GM21526 (cell line): ENCODE results near the gene PLEKHA4.
"Not testable (repeated sequence)": the region's sequence is repeated elsewhere in the genome, so short reads cannot be mapped to it uniquely, and the experiment has no call there.

Source experiments
- ATAC-seq: cut with Tn5 transposase; IDR thresholded peaks from one replicate; pipeline ENCODE4 v1.9.1; 2021; ENCODE audit warnings: moderate library complexity; ENCODE audit not compliant: unreplicated experiment, low FRiP score

PLEKHA4 gene

GRCh38 chr19:48868114-48868886, at the start of gene PLEKHA4:
Gene PLEKHA4 (minus strand): TSS chr19:48868617. CDS start chr19:48867620, 997 bp downstream.
- no peak for ATAC-seq

- ATAC-seq = no peak
Measured at GRCh38 chr19:48918071-48918470, 49.7 kb upstream of the PLEKHA4 start.

- no peak for ATAC-seq
Measured at GRCh38 chr19:48915757-48916156, 47.3 kb upstream of the PLEKHA4 start.

- ATAC-seq = no peak
Measured at GRCh38 chr19:48914181-48914580, 45.8 kb upstream of the PLEKHA4 start.

GRCh38 chr19:48913114-48913889, 44.9 kb upstream of the PLEKHA4 start:
- no peak for ATAC-seq

GRCh38 chr19:48910803-48911202, 42.4 kb upstream of the PLEKHA4 start:
- ATAC-seq = no peak

- ATAC-seq = not testable (repeated sequence)
Measured at GRCh38 chr19:48909424-48910077, 41.1 kb upstream of the PLEKHA4 start.

GRCh38 chr19:48907671-48908070, 39.3 kb upstream of the PLEKHA4 start:
- no peak for ATAC-seq

GRCh38 chr19:48906324-48906723, 37.9 kb upstream of the PLEKHA4 start:
- no peak for ATAC-seq

GRCh38 chr19:48905664-48906063, 37.2 kb upstream of the PLEKHA4 start:
- no peak for ATAC-seq

- ATAC-seq = not testable (repeated sequence)
Measured at GRCh38 chr19:48903788-48904187, 35.4 kb upstream of the PLEKHA4 start.

- ATAC-seq = not testable (repeated sequence)
Measured at GRCh38 chr19:48902291-48902690, 33.9 kb upstream of the PLEKHA4 start.

- ATAC-seq = peak; percentile 12
Measured at GRCh38 chr19:48900477-48901406, 32.3 kb upstream of the PLEKHA4 start.

- ATAC-seq = peak; percentile 87
Measured at GRCh38 chr19:48899781-48900476, 31.5 kb upstream of the PLEKHA4 start, which contains the start of gene NUCB1. Gene NUCB1 (plus strand): TSS chr19:48900312. CDS start chr19:48900797, 485 bp downstream.

GRCh38 chr19:48899386-48899749, 31.0 kb upstream of the PLEKHA4 start:
- ATAC-seq = not testable (repeated sequence)

- ATAC-seq = no peak
Measured at GRCh38 chr19:48897181-48897580, 28.8 kb upstream of the PLEKHA4 start.

- ATAC-seq = no peak
Measured at GRCh38 chr19:48896191-48896720, 27.8 kb upstream of the PLEKHA4 start.

- no peak for ATAC-seq
Measured at GRCh38 chr19:48895226-48895625, 26.8 kb upstream of the PLEKHA4 start.

- no peak for ATAC-seq
Measured at GRCh38 chr19:48890551-48890950, 22.1 kb upstream of the PLEKHA4 start.
